Endothelial cell of umbilical vein (primary cell): Measurements from ENCODE around the gene FGF12. TPM values are rescaled to one million over a fixed set of nuclear protein-coding genes. Genes with fewer than 3 reads are reported as not detected.

Experiments
- BruUV-seq: library from RNA; stranded (reverse); fragments of 400-500 nt; replicated peaks from 2 replicates; lab custom pipeline; 2021; lab: Mats Ljungman, UMichigan
- CTCF ChIA-PET: fragments of 300-600, 350-600 bp; sonication (Branson Sonifier 250); formaldehyde crosslinking; loops from one replicate; lab custom pipeline; 2021; ENCODE audit warnings: antibody characterized with exemption, inconsistent platforms; lab: Charles Lee
- POLR2A ChIA-PET: fragments of 300-600, 350-600 bp; sonication (Branson Sonifier 250); formaldehyde crosslinking; loops from one replicate; lab custom pipeline; 2021; ENCODE audit warnings: antibody characterized with exemption, inconsistent platforms; lab: Charles Lee
- DNase-seq: peaks from one replicate; pipeline ENCODE4 v3.0.0-alpha.2; 2011; ENCODE audit warnings: low read depth, low spot score
- FAIRE-seq: peaks from 2 replicates; lab custom pipeline; 2011; peaks lifted over from hg19 to GRCh38; lab: Jason Lieb, UNC
- H2AFZ ChIP-seq: 2 replicates; pipeline ENCODE4 v1.6.0; 2012; ENCODE audit warnings: low read depth, low read length, control low read depth, inconsistent platforms
- H3K27ac ChIP-seq: 2 replicates; pipeline ENCODE4 v1.5.1; 2011; ENCODE audit warnings: low read depth, mild to moderate bottlenecking, control low read depth, low read length, moderate library complexity; ENCODE audit not compliant: insufficient read depth
- H3K27me3 ChIP-seq, 2 experiments: 2 replicates each; pipeline versions ENCODE4 v1.6.0 to v1.6.1; 2011; ENCODE audit warnings: low read length in 2 of 2, mixed read lengths in 1 of 2; ENCODE audit not compliant: control insufficient read depth in 2 of 2, insufficient read depth in 2 of 2
- H3K36me3 ChIP-seq, 2 experiments: 2 replicates in 1 of 2; 3 replicates in 1 of 2; pipeline ENCODE4 v1.5.1; 2011; ENCODE audit warnings: low read length in 2 of 2, mild to moderate bottlenecking in 1 of 2, moderate library complexity in 1 of 2; ENCODE audit not compliant: control insufficient read depth in 2 of 2, insufficient read depth in 2 of 2; ENCODE audit errors: extremely low read depth in 1 of 2
- H3K4me1 ChIP-seq: 3 replicates; pipeline ENCODE4 v1.5.1; 2011; ENCODE audit warnings: mild to moderate bottlenecking, low read length; ENCODE audit not compliant: control insufficient read depth, insufficient read depth; ENCODE audit errors: extremely low read depth
- H3K4me2 ChIP-seq: 2 replicates; pipeline ENCODE4 v1.6.1; 2011; ENCODE audit warnings: low read length, control low read depth, mixed read lengths; ENCODE audit not compliant: insufficient read depth
- H3K4me3 ChIP-seq, 3 experiments: fragments of 200-600 bp in 1 of 3; sonication (generic), shearing (Covaris generic) in 1 of 3; replicated peaks in 1 of 3; 2 replicates each; pipeline ENCODE4 v1.5.1; 2011 to 2016; ENCODE audit warnings: control low read depth in 3 of 3, low read length in 3 of 3, mild to moderate bottlenecking in 2 of 3, inconsistent platforms in 1 of 3, low read depth in 1 of 3, moderate library complexity in 1 of 3; ENCODE audit not compliant: insufficient read depth in 1 of 3
- H3K79me2 ChIP-seq: 2 replicates; pipeline ENCODE4 v1.6.0; 2012; ENCODE audit warnings: low read length, inconsistent platforms; ENCODE audit not compliant: control insufficient read depth, insufficient read depth
- H3K9ac ChIP-seq: replicated peaks from 2 replicates; pipeline ENCODE3; 2011; ENCODE audit warnings: low read length, control low read depth; ENCODE audit not compliant: insufficient read depth; ENCODE audit errors: extremely low read depth
- H3K9me1 ChIP-seq: replicated peaks from 3 replicates; pipeline ENCODE4 v1.6.0; 2011; ENCODE audit warnings: mild to moderate bottlenecking, low read length; ENCODE audit not compliant: control insufficient read depth, insufficient read depth; ENCODE audit errors: extremely low read depth
- H3K9me3 ChIP-seq: replicated peaks from 2 replicates; pipeline ENCODE4 v1.5.1; 2012; ENCODE audit warnings: low read length, inconsistent platforms; ENCODE audit not compliant: control insufficient read depth, insufficient read depth
- H4K20me1 ChIP-seq: replicated peaks from 2 replicates; pipeline ENCODE3; 2011; ENCODE audit warnings: mild to moderate bottlenecking, low read length; ENCODE audit not compliant: control insufficient read depth, insufficient read depth; ENCODE audit errors: extremely low read depth
- GATA2 ChIP-seq: IDR thresholded peaks from 2 replicates; pipeline ENCODE4 v1.7.0; 2011; ENCODE audit warnings: low read depth, mild to moderate bottlenecking, moderate library complexity, mixed read lengths, low read length; ENCODE audit not compliant: insufficient read length, insufficient read depth
- dilution Hi-C: fragments of 300-500 bp; cut with MboI; formaldehyde crosslinking; loops from one replicate; pipeline ENCODE4 v1.15.0; 2019; ENCODE audit warnings: low sequenced_read_pairs; ENCODE audit not compliant: extremely low pct_ligation_motif_present
- intact Hi-C: fragments of 100-400 bp; cut with micrococcal nuclease; formaldehyde crosslinking; loops from one replicate; pipeline ENCODE4 v1.10.0; 2022
- polyA plus RNA-seq, 4 experiments: library from polyadenylated mRNA; depleted of rRNA in 3 of 4; stranded (reverse) in 3 of 4; unstranded in 1 of 4; fragments of >200 nt; gene quantifications; 2 replicates each; pipeline versions ENCODE4 v1.2.1 to v1.2.3, GENCODE V29; 2011 to 2012; ENCODE audit warnings: missing spikeins in 1 of 4
- total RNA-seq: library from RNA; stranded (reverse); gene quantifications from 2 replicates; pipeline ENCODE4 v1.2.3, GENCODE V29; 2021
- TF ChIP-seq, protein P1 (sequence below), 2 donors: IDR thresholded peaks; 1 replicate in 1 of 2; 2 replicates in 1 of 2; pipeline ENCODE4 v1.5.1; 2011; ENCODE audit warnings: low read length in 2 of 2, mild to moderate bottlenecking in 2 of 2, moderate library complexity in 2 of 2, control low read depth in 1 of 2, inconsistent platforms in 1 of 2, low read depth in 1 of 2; ENCODE audit not compliant: insufficient read depth in 1 of 2; ENCODE audit errors: extremely low read depth in 1 of 2

FGF12 gene
- total and polyA plus RNA-seq, 2 donors (not counting 3 experiments of a cell fraction or from before 2014, with no cell fraction given), result 0.72 to 2.5 TPM

DNA sequence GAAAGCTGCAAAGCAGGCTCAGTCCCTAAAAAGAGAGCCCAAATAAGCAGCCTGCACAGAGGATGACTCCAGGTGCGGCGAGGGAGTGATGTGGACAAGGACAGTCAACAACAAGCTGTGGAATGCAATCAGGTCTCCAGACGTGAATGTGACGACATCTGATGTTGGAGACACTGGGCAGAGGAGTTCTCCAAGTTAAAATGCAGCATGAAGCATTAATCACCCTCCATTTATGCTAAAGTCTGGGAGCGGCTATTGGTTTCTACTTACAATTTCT, 316.7 kb downstream of the FGF12 start:
- CTCF ChIA-PET, result interaction anchor here (1.0 to 4.6 kb wide), 3 partner anchors 12 to 34 kb away, joined by 3 to 48 read pairs (median 11); no protein-coding TSS in a partner anchor

More for the DNA sequence above, 316.7 kb downstream of the FGF12 start:
- TF ChIP-seq, protein P1, sequence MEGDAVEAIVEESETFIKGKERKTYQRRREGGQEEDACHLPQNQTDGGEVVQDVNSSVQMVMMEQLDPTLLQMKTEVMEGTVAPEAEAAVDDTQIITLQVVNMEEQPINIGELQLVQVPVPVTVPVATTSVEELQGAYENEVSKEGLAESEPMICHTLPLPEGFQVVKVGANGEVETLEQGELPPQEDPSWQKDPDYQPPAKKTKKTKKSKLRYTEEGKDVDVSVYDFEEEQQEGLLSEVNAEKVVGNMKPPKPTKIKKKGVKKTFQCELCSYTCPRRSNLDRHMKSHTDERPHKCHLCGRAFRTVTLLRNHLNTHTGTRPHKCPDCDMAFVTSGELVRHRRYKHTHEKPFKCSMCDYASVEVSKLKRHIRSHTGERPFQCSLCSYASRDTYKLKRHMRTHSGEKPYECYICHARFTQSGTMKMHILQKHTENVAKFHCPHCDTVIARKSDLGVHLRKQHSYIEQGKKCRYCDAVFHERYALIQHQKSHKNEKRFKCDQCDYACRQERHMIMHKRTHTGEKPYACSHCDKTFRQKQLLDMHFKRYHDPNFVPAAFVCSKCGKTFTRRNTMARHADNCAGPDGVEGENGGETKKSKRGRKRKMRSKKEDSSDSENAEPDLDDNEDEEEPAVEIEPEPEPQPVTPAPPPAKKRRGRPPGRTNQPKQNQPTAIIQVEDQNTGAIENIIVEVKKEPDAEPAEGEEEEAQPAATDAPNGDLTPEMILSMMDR (IDR thresholded peaks at IDR 0.05; ENCODE audit: extremely low read depth in 1 of 2, insufficient read depth in 1 of 2, low read depth in 1 of 2, low read length in 2 of 2), result no peak
- no peak for TF ChIP-seq GATA2
- Histone ChIP-seq H3K27ac (no peak overlapping the region), H3K4me2 (no peak overlapping the region), H3K27me3 (peaks cover 0 to 3% of the 10 kb centered on the region in 2 experiments), H3K36me3 (no peaks in the 10 kb centered on the region), H3K4me1 (peaks cover 20% of the 10 kb centered on the region), H3K4me3 (no peak overlapping the region), H3K79me2 (no peaks in the 10 kb centered on the region), H3K9me1 (no peaks in the 10 kb centered on the region), H4K20me1 (no peaks in the 10 kb centered on the region), H3K9me3 (no peaks in the 10 kb centered on the region), H2AFZ (no peak overlapping the region), H3K9ac (no peak overlapping the region)
- dilution Hi-C loops, result no loop called here
- intact Hi-C loops, result loop anchor here (2.0 kb wide), 1 partner anchor 356 kb away; no protein-coding TSS in a partner anchor
- no TSS peak for BruUV-seq
- POLR2A ChIA-PET, result interaction anchor here (0.7 kb wide), 1 partner anchor 295 kb away, joined by 9 read pairs; no protein-coding TSS in a partner anchor
- FAIRE-seq (no peak), DNase-seq (no peak)
